HG03135 (cell line): ENCODE data around the gene KIF19.

Experiments used
- ATAC-seq: cut with Tn5 transposase; IDR thresholded peaks from one replicate; pipeline ENCODE4 v1.9.1; 2021; ENCODE audit warnings: mild to moderate bottlenecking, moderate library complexity; ENCODE audit not compliant: unreplicated experiment

KIF19 gene

GRCh38 chr17:74303305-74303704 lies 22.7 kb upstream of the KIF19 start:
- no peak for ATAC-seq

- no peak for ATAC-seq
Observed at GRCh38 chr17:74304184-74304583, 21.8 kb upstream of the KIF19 start.

GRCh38 chr17:74305865-74306654 lies 20.0 kb upstream of the KIF19 start:
- no peak for ATAC-seq

GRCh38 chr17:74307984-74308773 lies 17.8 kb upstream of the KIF19 start:
- ATAC-seq, result no peak

GRCh38 chr17:74309902-74310301 lies 16.1 kb upstream of the KIF19 start:
- ATAC-seq, result no peak

GRCh38 chr17:74314877-74315276 lies 11.1 kb upstream of the KIF19 start:
- ATAC-seq, result no peak

GRCh38 chr17:74316220-74316619 lies 9.8 kb upstream of the KIF19 start:
- ATAC-seq, result no peak

GRCh38 chr17:74317071-74317470 lies 9.0 kb upstream of the KIF19 start:
- ATAC-seq, result no peak

GRCh38 chr17:74318391-74318790 lies 7.6 kb upstream of the KIF19 start:
- no peak for ATAC-seq

GRCh38 chr17:74324521-74324920 lies 1.5 kb upstream of the KIF19 start:
- ATAC-seq, result no peak

GRCh38 chr17:74325376-74325742 lies 667 bp upstream of the KIF19 start:
- no peak for ATAC-seq

- ATAC-seq, result no peak
Observed at GRCh38 chr17:74326506-74326905, 480 bp downstream of the KIF19 start.

GRCh38 chr17:74328487-74328886 lies 2.5 kb downstream of the KIF19 start:
- no peak for ATAC-seq

- ATAC-seq, result no peak
Observed at GRCh38 chr17:74329378-74329777, 3.4 kb downstream of the KIF19 start.

GRCh38 chr17:74330446-74330845 lies 4.4 kb downstream of the KIF19 start:
- no peak for ATAC-seq

GRCh38 chr17:74332017-74332650 lies 6.1 kb downstream of the KIF19 start:
- ATAC-seq, result no peak

GRCh38 chr17:74332763-74333283 lies 6.8 kb downstream of the KIF19 start:
- ATAC-seq, result no peak

- ATAC-seq, result no peak
Observed at GRCh38 chr17:74334393-74335039, 8.5 kb downstream of the KIF19 start.

GRCh38 chr17:74335529-74336062 lies 9.6 kb downstream of the KIF19 start:
- ATAC-seq, result no peak

- ATAC-seq, result no peak
Observed at GRCh38 chr17:74336307-74336706, 10.3 kb downstream of the KIF19 start.
